Erythroblast (primary cell): ENCODE data around the gene FOXF1.

Experiments
- DNase-seq, 2 experiments: peaks; one replicate each; lab custom pipeline; 2025; lab: John Stamatoyannopoulos, UW
- GATA1 ChIP-seq: IDR thresholded peaks from 2 replicates; pipeline ENCODE4 v1.6.1; 2011; ENCODE audit warnings: low read depth, mild to moderate bottlenecking, control low read depth, low read length, moderate library complexity
- POLR2A ChIP-seq: IDR thresholded peaks from 2 replicates; pipeline ENCODE4 v1.6.1; 2011; ENCODE audit warnings: mild to moderate bottlenecking, low read length

FOXF1 gene

DNA sequence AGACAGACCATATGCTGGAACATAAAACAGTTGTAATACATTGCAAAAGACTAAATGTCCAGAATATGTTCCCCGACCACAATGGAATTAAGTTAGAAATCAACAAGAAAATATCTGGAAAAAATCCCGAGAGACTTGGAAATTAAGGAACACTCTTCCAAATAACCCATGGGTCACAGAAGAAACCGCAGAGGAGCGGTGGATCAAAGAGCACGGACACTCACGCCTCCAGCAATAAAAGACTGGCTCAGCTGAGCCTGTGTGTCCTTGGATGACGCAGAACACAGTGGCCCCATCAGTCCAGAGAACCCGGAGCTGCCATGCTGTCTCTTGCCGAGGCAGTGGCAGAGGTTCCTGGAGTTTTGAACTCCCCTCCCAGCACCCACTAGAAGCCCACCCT lies 30.9 kb upstream of the FOXF1 start:
- DNase-seq: no peak
- TF ChIP-seq POLR2A: no peak
- TF ChIP-seq GATA1: no peak

DNA sequence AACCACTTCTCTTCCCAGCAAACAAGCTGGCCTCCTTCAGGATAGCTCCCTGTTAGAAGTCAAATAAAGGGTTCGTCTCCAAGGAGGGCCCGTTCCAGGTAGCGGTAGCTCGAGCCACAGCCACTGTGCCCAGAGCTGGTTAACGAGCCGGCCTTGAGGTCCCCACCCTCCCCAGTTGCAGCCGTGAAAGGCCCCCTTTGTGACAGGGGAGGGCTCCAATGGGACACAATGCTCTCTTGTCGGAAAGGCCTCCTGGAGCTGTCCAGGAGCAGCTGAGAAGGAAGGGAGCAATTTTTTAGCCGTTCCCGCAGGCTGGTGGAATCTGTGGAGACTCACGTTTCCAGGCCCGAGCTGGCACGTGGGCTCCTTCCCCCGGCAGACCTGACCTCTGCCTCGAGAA lies 29.9 kb upstream of the FOXF1 start:
- no peak for DNase-seq
- TF ChIP-seq GATA1 (no peak), POLR2A (no peak)

DNA sequence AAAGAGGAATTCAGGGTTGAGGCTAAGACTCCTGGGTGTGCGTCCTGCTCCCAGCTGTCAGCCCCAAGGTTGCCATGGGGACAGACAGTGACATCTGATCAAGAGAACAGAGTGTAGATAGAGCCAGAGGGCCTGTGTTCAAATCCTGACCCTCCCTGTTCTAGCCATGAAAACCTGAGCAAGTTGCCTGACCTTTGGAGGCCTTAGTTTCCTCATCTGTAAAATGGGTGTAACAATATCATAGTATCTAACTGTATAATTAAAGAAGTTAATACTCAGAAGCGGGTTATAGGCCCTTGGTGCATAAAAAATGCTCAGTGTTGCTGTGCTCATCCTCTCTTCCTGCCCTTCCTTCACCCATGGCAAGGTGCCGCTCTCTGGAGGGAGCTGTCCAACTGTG lies 28.7 kb upstream of the FOXF1 start:
- no peak for DNase-seq
- TF ChIP-seq GATA1: no peak
- no peak for TF ChIP-seq POLR2A

DNA sequence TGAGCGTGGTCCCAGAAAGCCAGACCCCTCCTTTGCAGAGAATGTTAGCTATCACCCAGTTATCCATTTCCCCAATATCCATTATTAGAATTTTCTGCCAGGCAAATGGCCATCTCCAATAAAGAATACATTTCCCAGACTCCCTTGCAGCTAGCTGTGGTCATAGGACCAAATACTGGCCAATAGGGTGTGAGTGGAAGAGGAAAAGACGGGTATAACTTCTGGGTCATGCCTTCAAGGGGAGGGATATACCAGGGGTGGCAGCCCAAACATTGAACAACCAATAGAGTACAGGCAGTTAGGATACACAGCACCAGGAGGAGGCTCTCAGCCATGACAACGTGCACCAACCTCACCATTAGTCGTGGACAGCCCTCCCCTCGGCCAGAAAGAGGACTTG lies 26.1 kb upstream of the FOXF1 start:
- TF ChIP-seq POLR2A (no peak), GATA1 (no peak)
- DNase-seq: no peak

DNA sequence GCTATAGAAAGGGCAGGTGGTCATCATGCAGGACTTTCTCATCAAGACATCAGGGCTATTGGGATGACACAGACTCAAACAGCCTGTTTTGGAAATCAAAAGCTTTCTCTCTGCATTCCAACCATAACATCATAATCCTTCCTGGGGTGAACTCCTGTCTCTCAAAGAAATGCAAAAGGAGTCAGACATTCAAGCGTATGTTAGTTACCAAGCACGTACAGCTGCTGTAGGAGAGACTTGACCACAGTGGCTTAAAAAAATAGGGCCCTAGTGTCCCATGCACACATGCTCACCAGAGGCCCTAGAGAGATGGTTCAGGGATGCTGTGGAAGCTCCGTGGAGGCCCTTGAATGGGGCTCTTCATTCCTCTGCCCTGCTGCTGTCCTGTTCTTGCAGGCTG lies 24.6 kb upstream of the FOXF1 start:
- TF ChIP-seq GATA1 (no peak), POLR2A (no peak)
- DNase-seq: no peak

DNA sequence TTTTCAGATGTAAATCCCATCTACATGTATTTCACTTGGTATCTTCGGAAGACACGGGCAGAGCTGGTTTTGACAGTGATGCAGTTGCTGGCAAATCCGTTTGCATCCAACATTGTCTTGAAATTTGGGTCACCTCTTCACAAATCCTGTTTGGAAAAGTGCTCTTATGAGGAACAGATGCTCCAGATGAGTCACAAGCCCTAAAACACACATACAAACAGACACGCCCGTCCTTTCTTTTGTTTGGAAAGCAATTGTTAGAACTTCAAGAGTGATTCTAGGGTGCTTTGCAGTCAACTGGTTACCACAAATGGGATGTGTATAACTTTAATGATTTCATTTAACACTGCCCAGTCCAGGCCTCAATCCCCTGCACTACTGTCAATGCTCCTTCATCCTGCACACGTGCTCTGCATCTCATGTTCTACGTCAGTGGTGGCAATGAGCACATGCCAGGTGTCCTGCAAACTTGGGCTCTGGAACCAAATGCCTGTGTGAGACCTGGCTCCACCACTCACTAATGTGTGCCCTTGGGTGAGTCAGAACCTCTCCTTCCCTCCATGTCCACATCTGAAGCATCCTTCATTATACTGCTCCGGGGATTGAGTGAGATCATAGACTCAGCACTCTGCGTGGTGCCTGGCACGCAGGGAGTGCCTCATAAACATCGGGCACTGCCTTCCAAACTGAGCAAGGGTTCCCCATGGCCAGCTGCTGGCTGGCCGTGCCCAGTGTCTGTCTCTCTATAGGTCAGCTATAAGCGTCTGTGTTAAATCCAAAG lies 19.3 kb upstream of the FOXF1 start:
- no peak for TF ChIP-seq GATA1
- TF ChIP-seq POLR2A: no peak
- no peak for DNase-seq

DNA sequence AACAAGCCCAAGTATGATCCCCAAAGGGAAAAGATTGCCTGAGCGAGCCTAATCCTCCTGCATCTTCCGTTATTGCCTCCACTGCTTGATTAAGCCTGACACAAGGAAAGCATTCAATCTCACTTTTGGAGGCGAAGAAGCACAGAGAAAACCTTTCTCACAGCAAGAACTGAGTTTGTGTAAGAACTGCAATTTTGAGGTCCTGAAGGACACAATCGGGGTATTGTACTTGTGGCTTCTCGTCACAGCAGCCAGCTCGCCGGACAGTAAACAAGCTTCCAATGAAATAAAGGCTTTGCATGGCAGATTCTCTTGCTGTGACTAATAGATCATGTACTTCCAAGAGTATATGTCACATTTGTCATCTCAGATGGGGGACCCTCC lies 18.7 kb upstream of the FOXF1 start:
- DNase-seq: no peak
- TF ChIP-seq GATA1: no peak
- no peak for TF ChIP-seq POLR2A

DNA sequence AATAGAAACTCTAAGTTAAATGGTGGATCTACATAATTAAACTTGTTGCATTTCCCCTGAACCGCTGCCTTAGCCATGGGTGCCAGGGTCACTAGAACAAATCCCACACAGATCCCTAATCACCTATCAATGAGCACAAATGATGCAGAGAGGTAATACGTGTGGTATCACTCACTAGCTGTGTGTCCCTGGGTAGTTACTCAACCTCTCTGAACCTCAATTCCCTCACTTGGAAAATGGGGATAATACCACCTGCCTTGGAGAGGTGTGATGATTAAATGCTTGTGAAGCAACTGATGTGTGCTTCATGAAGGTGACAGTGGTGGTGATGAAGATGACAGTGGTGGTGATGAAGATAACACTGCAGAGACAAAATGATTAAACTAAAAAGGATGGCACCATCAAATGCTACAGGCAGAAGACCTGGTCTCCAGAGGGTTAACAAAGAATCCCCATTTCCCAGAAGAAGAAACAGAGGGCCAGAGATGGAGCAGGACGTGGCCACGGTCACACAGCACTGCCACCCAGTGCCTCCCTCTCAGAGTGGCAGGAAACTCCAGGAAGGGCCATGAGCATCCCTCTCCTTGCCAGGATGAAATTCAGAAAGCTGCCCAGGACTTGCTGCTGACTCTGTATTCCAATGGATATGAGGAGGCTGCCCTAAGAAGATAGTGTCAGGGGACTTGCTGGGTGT lies 17.9 kb upstream of the FOXF1 start:
- TF ChIP-seq GATA1 (no peak), POLR2A (no peak)
- DNase-seq: no peak

DNA sequence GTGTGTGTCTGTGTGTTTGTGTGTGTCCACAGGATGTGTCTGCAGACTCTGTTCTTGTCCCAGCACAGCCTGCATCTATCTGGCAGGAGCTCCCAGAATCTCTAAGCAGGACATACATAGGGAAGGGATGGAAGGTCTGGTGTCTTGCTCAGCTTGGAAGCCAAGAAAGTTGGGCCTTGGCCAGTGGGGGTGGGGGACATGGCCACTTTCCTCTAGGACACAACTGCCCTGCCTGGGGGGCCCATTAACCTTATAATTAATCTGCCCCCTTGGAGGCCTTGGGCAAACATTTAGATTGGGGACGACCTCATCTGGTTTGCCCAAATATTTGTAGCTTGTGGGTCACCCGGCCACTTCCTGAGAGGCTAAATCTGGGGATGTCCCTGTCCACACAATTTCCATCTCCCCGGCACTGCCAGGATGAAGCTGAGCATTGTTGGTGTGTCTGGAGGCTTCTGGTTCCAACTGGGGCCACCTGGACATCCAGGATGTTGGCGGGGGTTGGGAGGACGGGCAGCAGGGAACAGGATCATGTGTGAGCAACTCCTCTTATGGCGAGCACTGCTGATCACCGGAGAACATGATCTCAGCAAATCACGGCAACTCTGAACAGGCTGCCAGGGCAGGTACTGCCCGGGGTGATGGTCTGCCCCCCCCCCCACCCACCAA lies 17.2 kb upstream of the FOXF1 start:
- no peak for TF ChIP-seq GATA1
- TF ChIP-seq POLR2A: no peak
- DNase-seq: no peak

DNA sequence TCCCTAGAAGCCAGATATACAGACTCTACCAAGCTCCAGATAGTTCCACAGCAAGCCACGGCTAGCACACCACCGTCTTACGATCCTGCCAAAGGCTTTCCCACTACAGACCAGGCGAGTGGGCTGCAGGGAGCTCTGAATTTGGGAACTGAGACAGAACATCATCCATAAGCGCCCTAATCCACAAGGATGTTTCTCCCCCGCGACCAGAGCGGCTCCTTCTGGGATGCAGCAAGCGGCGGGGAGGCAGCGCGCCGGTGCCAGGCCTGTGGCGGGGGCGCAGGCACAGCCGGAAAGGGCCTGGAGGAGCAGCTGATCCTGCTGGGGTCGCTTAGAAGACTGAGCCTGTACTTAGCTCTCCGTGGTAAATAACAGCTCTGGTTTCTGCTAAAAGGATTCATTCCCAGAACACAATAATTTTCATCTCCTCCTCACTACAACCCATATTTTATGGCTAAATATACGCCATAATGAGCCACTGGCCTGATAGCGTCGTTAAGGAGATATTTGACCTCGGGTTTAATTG lies 16.2 kb upstream of the FOXF1 start:
- no peak for TF ChIP-seq POLR2A
- no peak for TF ChIP-seq GATA1
- DNase-seq: no peak

DNA sequence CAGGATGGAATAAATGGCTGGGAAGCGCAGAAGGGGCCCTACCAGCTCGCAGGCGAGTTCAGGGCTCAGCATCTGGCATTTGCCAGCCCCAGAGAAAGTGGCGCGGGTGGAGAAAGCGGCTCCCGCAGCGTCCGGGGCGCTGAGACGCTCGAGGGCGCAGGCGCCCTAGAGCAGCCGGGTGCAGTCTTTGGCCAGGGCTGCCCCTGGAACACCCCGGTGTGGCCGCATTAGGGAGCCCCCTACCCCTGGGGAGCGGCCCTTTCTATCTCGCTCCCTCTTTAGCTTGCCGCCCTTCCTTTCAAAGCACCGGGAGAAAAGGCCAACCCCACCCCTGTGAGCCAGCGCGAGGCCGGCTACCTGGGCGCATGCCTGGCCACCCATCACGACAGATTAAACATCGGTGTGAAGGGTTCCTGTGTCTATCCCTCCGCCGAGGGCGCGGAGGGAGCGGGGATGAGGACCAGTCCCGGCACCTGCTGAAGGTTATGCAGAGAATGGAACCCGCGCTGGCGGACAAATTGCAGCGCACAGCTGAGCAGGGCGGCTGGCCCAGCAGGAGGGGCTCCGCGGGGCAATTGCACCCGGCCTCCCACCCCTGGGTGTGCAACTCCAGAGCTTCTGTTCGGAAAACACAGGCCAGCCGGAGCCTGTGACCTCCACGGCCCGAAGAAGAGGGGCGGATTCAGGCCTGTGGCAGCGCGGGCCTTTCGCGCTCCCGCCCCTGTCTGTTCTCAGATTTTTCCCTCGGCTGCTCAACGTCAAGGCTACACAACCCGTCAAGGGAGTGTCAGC lies 15.6 kb upstream of the FOXF1 start:
- no peak for TF ChIP-seq GATA1
- no peak for TF ChIP-seq POLR2A
- DNase-seq: no peak

DNA sequence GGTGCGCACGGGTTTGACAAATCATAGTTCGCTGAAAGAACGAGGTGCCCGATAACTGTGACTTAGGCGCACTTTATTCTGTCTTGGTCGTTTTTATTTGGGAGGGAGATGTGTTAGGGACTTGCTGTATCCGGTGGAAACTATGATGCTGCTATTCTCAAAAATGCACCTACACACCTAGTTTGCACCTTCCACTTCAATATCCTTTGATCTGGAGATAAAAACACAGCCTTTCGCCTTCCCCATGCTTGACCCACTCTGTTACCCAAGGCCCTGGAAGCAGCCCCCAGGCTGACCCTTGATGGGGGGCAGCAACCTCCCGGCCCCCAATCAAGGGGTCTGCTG lies 15.0 kb upstream of the FOXF1 start:
- TF ChIP-seq GATA1 (no peak), POLR2A (no peak)
- no peak for DNase-seq

DNA sequence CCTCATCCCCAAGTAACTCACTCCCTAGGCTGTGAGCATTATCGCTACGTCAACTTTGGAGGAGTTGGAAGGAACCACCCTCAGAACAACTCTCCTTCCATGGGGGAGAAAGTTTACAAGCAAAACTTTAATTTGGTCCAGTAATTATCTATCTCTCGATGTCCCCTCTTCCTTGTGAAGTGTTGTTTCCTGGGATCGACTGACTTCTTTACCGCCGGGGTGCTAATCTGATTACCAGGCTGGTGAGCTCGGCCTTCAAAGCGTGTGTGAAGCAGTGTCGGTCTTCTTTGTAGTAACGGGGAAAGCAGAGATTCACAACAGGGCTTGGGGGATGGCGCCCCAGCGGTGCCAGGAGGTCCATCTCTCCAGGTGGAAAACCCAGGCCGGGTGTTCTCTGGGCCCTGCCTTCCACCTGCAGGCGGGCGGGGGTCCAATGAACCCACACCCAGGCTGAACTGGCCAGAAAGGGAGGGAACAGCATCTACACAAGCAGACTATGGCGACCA lies 14.5 kb upstream of the FOXF1 start:
- TF ChIP-seq GATA1: no peak
- TF ChIP-seq POLR2A: no peak
- no peak for DNase-seq
